Endothelial cell of umbilical vein (primary cell): ENCODE measurements around the gene NEO1. TPM values are rescaled to one million over a fixed set of nuclear protein-coding genes. Genes with fewer than 3 reads are reported as not detected.

Experiments
- BruUV-seq: library from RNA; stranded (reverse); fragments of 400-500 nt; replicated peaks from 2 replicates; lab custom pipeline; 2021; lab: Mats Ljungman, UMichigan
- CTCF ChIA-PET: fragments of 300-600, 350-600 bp; sonication (Branson Sonifier 250); formaldehyde crosslinking; loops from one replicate; lab custom pipeline; 2021; ENCODE audit warnings: antibody characterized with exemption, inconsistent platforms; lab: Charles Lee
- POLR2A ChIA-PET: fragments of 300-600, 350-600 bp; sonication (Branson Sonifier 250); formaldehyde crosslinking; loops from one replicate; lab custom pipeline; 2021; ENCODE audit warnings: antibody characterized with exemption, inconsistent platforms; lab: Charles Lee
- DNase-seq: peaks from one replicate; pipeline ENCODE4 v3.0.0-alpha.2; 2011; ENCODE audit warnings: low read depth, low spot score
- FAIRE-seq: peaks from 2 replicates; lab custom pipeline; 2011; peaks lifted over from hg19 to GRCh38; lab: Jason Lieb, UNC
- H2AFZ ChIP-seq: 2 replicates; pipeline ENCODE4 v1.6.0; 2012; ENCODE audit warnings: low read depth, low read length, control low read depth, inconsistent platforms
- H3K27ac ChIP-seq: 2 replicates; pipeline ENCODE4 v1.5.1; 2011; ENCODE audit warnings: low read depth, mild to moderate bottlenecking, control low read depth, low read length, moderate library complexity; ENCODE audit not compliant: insufficient read depth
- H3K27me3 ChIP-seq, 2 experiments: 2 replicates each; pipeline versions ENCODE4 v1.6.0 to v1.6.1; 2011; ENCODE audit warnings: low read length in 2 of 2, mixed read lengths in 1 of 2; ENCODE audit not compliant: control insufficient read depth in 2 of 2, insufficient read depth in 2 of 2
- H3K36me3 ChIP-seq, 2 experiments: 2 replicates in 1 of 2; 3 replicates in 1 of 2; pipeline ENCODE4 v1.5.1; 2011; ENCODE audit warnings: low read length in 2 of 2, mild to moderate bottlenecking in 1 of 2, moderate library complexity in 1 of 2; ENCODE audit not compliant: control insufficient read depth in 2 of 2, insufficient read depth in 2 of 2; ENCODE audit errors: extremely low read depth in 1 of 2
- H3K4me1 ChIP-seq: 3 replicates; pipeline ENCODE4 v1.5.1; 2011; ENCODE audit warnings: mild to moderate bottlenecking, low read length; ENCODE audit not compliant: control insufficient read depth, insufficient read depth; ENCODE audit errors: extremely low read depth
- H3K4me2 ChIP-seq: 2 replicates; pipeline ENCODE4 v1.6.1; 2011; ENCODE audit warnings: low read length, control low read depth, mixed read lengths; ENCODE audit not compliant: insufficient read depth
- H3K4me3 ChIP-seq, 3 experiments: fragments of 200-600 bp in 1 of 3; sonication (generic), shearing (Covaris generic) in 1 of 3; replicated peaks in 1 of 3; 2 replicates each; pipeline ENCODE4 v1.5.1; 2011 to 2016; ENCODE audit warnings: control low read depth in 3 of 3, low read length in 3 of 3, mild to moderate bottlenecking in 2 of 3, inconsistent platforms in 1 of 3, low read depth in 1 of 3, moderate library complexity in 1 of 3; ENCODE audit not compliant: insufficient read depth in 1 of 3
- H3K79me2 ChIP-seq: 2 replicates; pipeline ENCODE4 v1.6.0; 2012; ENCODE audit warnings: low read length, inconsistent platforms; ENCODE audit not compliant: control insufficient read depth, insufficient read depth
- H3K9ac ChIP-seq: replicated peaks from 2 replicates; pipeline ENCODE3; 2011; ENCODE audit warnings: low read length, control low read depth; ENCODE audit not compliant: insufficient read depth; ENCODE audit errors: extremely low read depth
- H3K9me1 ChIP-seq: replicated peaks from 3 replicates; pipeline ENCODE4 v1.6.0; 2011; ENCODE audit warnings: mild to moderate bottlenecking, low read length; ENCODE audit not compliant: control insufficient read depth, insufficient read depth; ENCODE audit errors: extremely low read depth
- H3K9me3 ChIP-seq: replicated peaks from 2 replicates; pipeline ENCODE4 v1.5.1; 2012; ENCODE audit warnings: low read length, inconsistent platforms; ENCODE audit not compliant: control insufficient read depth, insufficient read depth
- H4K20me1 ChIP-seq: replicated peaks from 2 replicates; pipeline ENCODE3; 2011; ENCODE audit warnings: mild to moderate bottlenecking, low read length; ENCODE audit not compliant: control insufficient read depth, insufficient read depth; ENCODE audit errors: extremely low read depth
- CTCF ChIP-seq, 2 donors: IDR thresholded peaks; 1 replicate in 1 of 2; 2 replicates in 1 of 2; pipeline ENCODE4 v1.5.1; 2011; ENCODE audit warnings: low read length in 2 of 2, mild to moderate bottlenecking in 2 of 2, moderate library complexity in 2 of 2, control low read depth in 1 of 2, inconsistent platforms in 1 of 2, low read depth in 1 of 2; ENCODE audit not compliant: insufficient read depth in 1 of 2; ENCODE audit errors: extremely low read depth in 1 of 2
- EZH2 ChIP-seq: IDR thresholded peaks from 2 replicates; pipeline ENCODE4 v1.6.1; 2012; ENCODE audit warnings: borderline replicate concordance, low read depth, mild to moderate bottlenecking, moderate library complexity, low read length, inconsistent platforms; ENCODE audit not compliant: severe bottlenecking
- FOS ChIP-seq: IDR thresholded peaks from 2 replicates; pipeline ENCODE4 v1.6.1; 2011; ENCODE audit warnings: mild to moderate bottlenecking, low read length, moderate library complexity, borderline replicate concordance; ENCODE audit not compliant: insufficient read depth
- GATA2 ChIP-seq: IDR thresholded peaks from 2 replicates; pipeline ENCODE4 v1.7.0; 2011; ENCODE audit warnings: low read depth, mild to moderate bottlenecking, moderate library complexity, mixed read lengths, low read length; ENCODE audit not compliant: insufficient read length, insufficient read depth
- JUN ChIP-seq: IDR thresholded peaks from 2 replicates; pipeline ENCODE4 v1.6.1; 2011; ENCODE audit warnings: borderline replicate concordance, low read depth; ENCODE audit not compliant: insufficient read length, insufficient read depth
- MYC ChIP-seq: IDR thresholded peaks from one replicate; pipeline ENCODE4 v1.6.1; 2011; ENCODE audit warnings: mild to moderate bottlenecking, low read depth, low read length
- POLR2A ChIP-seq: IDR thresholded peaks from 2 replicates; pipeline ENCODE4 v1.6.1; 2012; ENCODE audit warnings: low read depth, mild to moderate bottlenecking, control low read depth, low read length
- POLR2AphosphoS5 ChIP-seq: IDR thresholded peaks from 2 replicates; pipeline ENCODE4 v1.6.1; 2012; ENCODE audit warnings: low read depth, mild to moderate bottlenecking, control low read depth, low read length, moderate library complexity; ENCODE audit not compliant: insufficient read depth
- dilution Hi-C: fragments of 300-500 bp; cut with MboI; formaldehyde crosslinking; loops from one replicate; pipeline ENCODE4 v1.15.0; 2019; ENCODE audit warnings: low sequenced_read_pairs; ENCODE audit not compliant: extremely low pct_ligation_motif_present
- intact Hi-C: fragments of 100-400 bp; cut with micrococcal nuclease; formaldehyde crosslinking; loops from one replicate; pipeline ENCODE4 v1.10.0; 2022
- polyA plus RNA-seq, 4 experiments: library from polyadenylated mRNA; depleted of rRNA in 3 of 4; stranded (reverse) in 3 of 4; unstranded in 1 of 4; fragments of >200 nt; gene quantifications; 2 replicates each; pipeline versions ENCODE4 v1.2.1 to v1.2.3, GENCODE V29; 2011 to 2012; ENCODE audit warnings: missing spikeins in 1 of 4
- total RNA-seq: library from RNA; stranded (reverse); gene quantifications from 2 replicates; pipeline ENCODE4 v1.2.3, GENCODE V29; 2021
- TF ChIP-seq, protein P1 (sequence below): IDR thresholded peaks from 2 replicates; pipeline ENCODE4 v1.6.1; 2011; ENCODE audit not compliant: insufficient read depth, insufficient read length

Gene NEO1
- total and polyA plus RNA-seq, 2 donors (not counting 3 experiments of a cell fraction or from before 2014, with no cell fraction given) = 0.12 to 0.35 TPM

DNA sequence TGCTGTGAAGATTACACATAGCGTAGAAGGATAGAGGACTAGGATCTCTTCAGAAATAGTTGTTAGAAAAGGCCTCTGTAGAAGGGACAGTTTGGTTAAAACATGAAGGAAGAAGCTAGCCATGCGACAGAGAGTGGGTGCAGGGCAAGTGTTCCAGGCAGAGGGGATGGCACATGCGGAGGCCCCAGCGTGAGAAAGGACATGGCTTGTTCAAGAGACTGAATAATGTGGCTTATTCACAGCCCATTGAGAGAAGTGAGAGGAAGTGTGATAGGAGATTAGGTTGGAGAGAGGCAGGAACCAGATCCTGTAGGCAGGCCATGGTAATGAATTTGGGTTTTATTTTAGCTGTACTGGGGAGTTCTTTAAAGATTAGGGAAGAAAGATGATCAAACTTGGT is 56.4 kb downstream of the NEO1 start:
- no peak overlapping the region for H2AFZ ChIP-seq
- H3K27ac ChIP-seq = no peak overlapping the region
- POLR2A ChIA-PET = no interaction called here
- H3K9me3 ChIP-seq = no peaks in the 10 kb centered on the region
- no peaks in the 10 kb centered on the region for H3K4me1 ChIP-seq
- no peak overlapping the region for H3K4me2 ChIP-seq
- H3K4me3 ChIP-seq = no peak overlapping the region
- H3K9me1 ChIP-seq = no peaks in the 10 kb centered on the region
- H3K27me3 ChIP-seq = peaks cover 4 to 22% of the 10 kb centered on the region in 2 experiments
- dilution Hi-C loops = no loop called here
- no peak for DNase-seq
- H3K79me2 ChIP-seq = no peaks in the 10 kb centered on the region
- intact Hi-C loops = no loop called here
- TF ChIP-seq, protein P1, sequence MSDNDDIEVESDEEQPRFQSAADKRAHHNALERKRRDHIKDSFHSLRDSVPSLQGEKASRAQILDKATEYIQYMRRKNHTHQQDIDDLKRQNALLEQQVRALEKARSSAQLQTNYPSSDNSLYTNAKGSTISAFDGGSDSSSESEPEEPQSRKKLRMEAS = no peak
- TF ChIP-seq EZH2 = no peak
- TF ChIP-seq MYC = no peak
- TF ChIP-seq GATA2 = no peak
- no peak for TF ChIP-seq FOS
- no peak for TF ChIP-seq POLR2A
- no peak for TF ChIP-seq CTCF (IDR thresholded peaks at IDR 0.05; ENCODE audit: extremely low read depth in 1 of 2, insufficient read depth in 1 of 2, low read depth in 1 of 2, low read length in 2 of 2)
- no peak for TF ChIP-seq JUN
- TF ChIP-seq POLR2AphosphoS5 = no peak
- BruUV-seq = no TSS peak
- CTCF ChIA-PET = no interaction called here
- H3K9ac ChIP-seq = no peak overlapping the region
- no peaks in the 10 kb centered on the region for H4K20me1 ChIP-seq
- no peak for FAIRE-seq
- H3K36me3 ChIP-seq = no peaks in the 10 kb centered on the region
